SJCRH30 (cell line): ENCODE measurements around the gene GNS. TPM values are rescaled to one million over a fixed set of nuclear protein-coding genes. Genes with fewer than 3 reads are reported as not detected.
A peak's percentile ranks its signal among the peaks of the same experiment; 100 is the strongest.
"Not testable (repeated sequence)": the region's sequence is repeated elsewhere in the genome, so short reads cannot be mapped to it uniquely, and the experiment has no call there.

Experiments
- DNase-seq, 2 experiments: peaks; one replicate each; pipeline ENCODE4 v3.0.0-alpha.2; 2015 to 2020
- H3K27ac ChIP-seq: fragments of 250-450 bp; sonication (Bioruptor Pico); 2 replicates; pipeline ENCODE4 v1.5.1; 2020; ENCODE audit warnings: mild to moderate bottlenecking, moderate library complexity
- H3K27me3 ChIP-seq: fragments of 250-450 bp; sonication (Bioruptor Pico); 2 replicates; pipeline ENCODE4 v1.5.1; 2020; ENCODE audit warnings: mild to moderate bottlenecking, moderate library complexity
- H3K36me3 ChIP-seq: fragments of 250-450 bp; sonication (Bioruptor Pico); 2 replicates; pipeline ENCODE4 v1.5.1; 2020; ENCODE audit warnings: mild to moderate bottlenecking, moderate library complexity
- H3K4me1 ChIP-seq: fragments of 250-450 bp; sonication (Bioruptor Pico); 2 replicates; pipeline ENCODE4 v1.5.1; 2020; ENCODE audit warnings: mild to moderate bottlenecking, moderate library complexity
- H3K4me3 ChIP-seq: fragments of 250-450 bp; sonication (Bioruptor Pico); 2 replicates; pipeline ENCODE4 v1.5.1; 2020; ENCODE audit warnings: mild to moderate bottlenecking, moderate library complexity
- H3K9me3 ChIP-seq: fragments of 250-450 bp; sonication (Bioruptor Pico); replicated peaks from 2 replicates; pipeline ENCODE4 v1.5.1; 2020; ENCODE audit warnings: mild to moderate bottlenecking, moderate library complexity
- total RNA-seq: library from RNA; depleted of rRNA; stranded (reverse); fragments of >200 nt; shearing (Covaris generic); gene quantifications from 2 replicates; pipeline ENCODE4 v1.2.3, GENCODE V29; 2014

The GNS gene
- total RNA-seq, 1 experiment from 2014 or later = 56.6 TPM

GRCh38 chr12:64707926-64708325 lies 51.3 kb downstream of the GNS start:
- no peak for DNase-seq
- H3K36me3 ChIP-seq = no peaks in the 10 kb centered on the region
- H3K9me3 ChIP-seq = no peaks in the 10 kb centered on the region
- H3K4me3 ChIP-seq = no peak overlapping the region
- no peaks in the 10 kb centered on the region for H3K27me3 ChIP-seq
- peaks cover 14% of the 10 kb centered on the region for H3K4me1 ChIP-seq
- peak overlapping the region; percentile 68; the same call in 1 of the 2 replicates for H3K27ac ChIP-seq

- Histone ChIP-seq H3K4me1 (peaks cover 14% of the 10 kb centered on the region), H3K4me3 (peak overlapping the region; percentile 2; the same call in 1 of the 2 replicates), H3K27me3 (no peaks in the 10 kb centered on the region), H3K27ac (peak overlapping the region; percentile 68), H3K9me3 (no peaks in the 10 kb centered on the region), H3K36me3 (no peaks in the 10 kb centered on the region)
- DNase-seq = peak; percentile 22 to 50
Measured at GRCh38 chr12:64707362-64707761, 51.8 kb downstream of the GNS start.

- Histone ChIP-seq H3K27ac (peak overlapping the region; percentile 68), H3K9me3 (no peaks in the 10 kb centered on the region), H3K36me3 (no peaks in the 10 kb centered on the region), H3K27me3 (no peaks in the 10 kb centered on the region), H3K4me3 (peak overlapping the region; percentile 2; the same call in 1 of the 2 replicates), H3K4me1 (peaks cover 14% of the 10 kb centered on the region)
- peak; percentile 77 to 87 for DNase-seq
Measured at GRCh38 chr12:64706857-64707256, 52.3 kb downstream of the GNS start.

DNA sequence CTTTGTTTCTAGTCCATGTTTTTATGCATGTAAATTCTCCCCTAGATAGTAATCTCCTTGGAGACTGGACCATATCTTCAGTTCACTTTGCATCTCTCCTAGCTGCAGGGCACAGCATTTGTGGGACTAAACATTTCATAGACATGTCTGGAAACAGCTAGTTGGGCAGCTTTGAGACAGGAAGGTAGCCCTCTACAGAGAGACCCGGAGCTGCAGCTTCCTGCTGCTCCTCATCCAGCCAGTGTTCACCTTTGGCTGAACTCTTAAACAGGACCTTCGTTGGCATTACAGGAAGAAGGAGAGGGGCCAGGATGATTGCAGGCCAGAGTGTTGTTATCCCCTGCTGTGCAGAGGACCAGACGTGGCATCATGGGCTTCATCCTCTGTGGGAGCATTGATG lies 52.9 kb downstream of the GNS start:
- no peaks in the 10 kb centered on the region for H3K9me3 ChIP-seq
- H3K4me3 ChIP-seq = no peak overlapping the region
- H3K4me1 ChIP-seq = peaks cover 14% of the 10 kb centered on the region
- peak in 1 of 2 experiments; percentile 7 for DNase-seq
- H3K27me3 ChIP-seq = no peaks in the 10 kb centered on the region
- H3K36me3 ChIP-seq = no peaks in the 10 kb centered on the region
- peak overlapping the region; percentile 68 for H3K27ac ChIP-seq

DNA sequence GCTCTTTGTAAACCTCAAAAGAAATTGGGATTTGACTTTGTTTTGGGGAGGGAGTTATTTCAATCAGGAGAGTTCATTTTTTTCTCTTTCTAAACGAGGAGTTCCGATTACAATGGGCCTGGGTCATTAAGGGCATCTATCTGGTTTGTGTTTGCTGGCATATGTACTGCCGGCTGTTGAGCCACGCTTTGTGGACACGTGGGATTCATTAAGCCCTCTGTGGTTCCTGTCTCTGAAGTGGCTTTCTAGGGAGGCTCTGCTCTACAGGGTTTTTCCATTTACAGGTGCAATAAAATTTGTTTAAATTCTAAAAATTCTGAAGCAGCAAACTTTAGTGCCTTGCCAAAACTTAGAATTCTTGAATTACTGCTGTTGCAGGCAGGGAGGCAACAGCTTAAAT lies 57.9 kb downstream of the GNS start:
- no peaks in the 10 kb centered on the region for H3K9me3 ChIP-seq
- no peak overlapping the region for H3K4me3 ChIP-seq
- no peak overlapping the region for H3K27ac ChIP-seq
- H3K27me3 ChIP-seq = no peaks in the 10 kb centered on the region
- peaks cover 4% of the 10 kb centered on the region for H3K36me3 ChIP-seq
- peaks cover 2% of the 10 kb centered on the region for H3K4me1 ChIP-seq
- DNase-seq = no peak

DNA sequence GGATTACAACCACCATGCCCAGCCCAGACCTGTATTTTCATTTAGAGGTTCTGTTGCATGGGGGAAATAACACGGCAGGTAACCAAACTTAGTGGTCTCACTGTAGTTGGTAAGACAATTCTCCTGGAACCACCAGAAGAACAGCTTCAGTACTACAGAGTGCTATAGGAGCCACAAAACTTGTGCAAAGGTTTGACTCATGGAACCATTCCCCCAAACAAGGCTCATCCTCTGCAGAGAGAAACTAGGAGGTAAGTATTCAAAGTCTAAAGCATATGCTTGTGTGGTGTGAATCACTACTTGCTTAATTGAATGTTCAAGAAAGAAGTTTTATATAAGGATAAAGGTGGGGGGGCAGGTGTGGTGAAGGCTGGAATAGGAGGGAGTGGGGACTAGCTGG lies 58.7 kb downstream of the GNS start:
- no peaks in the 10 kb centered on the region for H3K9me3 ChIP-seq
- H3K27me3 ChIP-seq = no peaks in the 10 kb centered on the region
- peaks cover 4% of the 10 kb centered on the region for H3K36me3 ChIP-seq
- no peak overlapping the region for H3K4me3 ChIP-seq
- DNase-seq = no peak
- no peak overlapping the region for H3K27ac ChIP-seq
- H3K4me1 ChIP-seq = no peaks in the 10 kb centered on the region

DNA sequence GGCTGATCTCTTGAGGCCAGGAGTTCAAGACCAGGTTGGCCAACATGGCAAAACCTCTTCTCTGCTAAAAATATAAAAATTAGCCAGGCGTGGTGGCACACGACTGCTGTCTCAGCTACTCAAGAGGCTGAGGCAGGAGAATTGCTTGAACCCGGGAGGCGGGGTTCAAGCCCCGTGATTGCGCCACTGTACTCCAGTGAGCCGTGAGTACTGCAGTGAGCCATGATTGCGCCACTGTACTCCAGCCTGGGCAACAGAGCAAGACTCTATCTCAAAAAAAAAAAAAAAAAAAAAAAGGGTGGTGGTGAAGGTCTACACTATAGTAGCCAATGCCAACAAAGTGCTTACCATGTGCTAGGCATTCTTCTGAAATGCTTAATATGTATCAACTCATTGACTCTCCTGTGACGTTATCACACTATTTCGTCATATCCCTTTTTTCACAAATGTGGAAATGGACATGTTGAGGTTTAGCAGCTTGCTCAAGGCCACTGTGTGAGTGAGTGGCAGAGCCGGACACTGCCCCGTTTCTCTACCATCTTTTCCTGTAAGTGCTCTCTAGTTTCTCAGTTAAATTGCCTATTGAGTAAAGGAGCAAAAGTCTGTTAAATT lies 59.6 kb downstream of the GNS start:
- no peaks in the 10 kb centered on the region for H3K4me1 ChIP-seq
- H3K36me3 ChIP-seq = peaks cover 6% of the 10 kb centered on the region
- no peaks in the 10 kb centered on the region for H3K27me3 ChIP-seq
- DNase-seq = no peak
- no peak overlapping the region for H3K27ac ChIP-seq
- no peaks in the 10 kb centered on the region for H3K9me3 ChIP-seq
- H3K4me3 ChIP-seq = no peak overlapping the region

GRCh38 chr12:64696080-64696741 lies 63.0 kb downstream of the GNS start:
- DNase-seq = peak in 1 of 2 experiments; percentile 34
- H3K27ac ChIP-seq = no peak overlapping the region
- H3K36me3 ChIP-seq = peaks cover 13% of the 10 kb centered on the region
- H3K4me1 ChIP-seq = peaks cover 12% of the 10 kb centered on the region
- no peak overlapping the region for H3K4me3 ChIP-seq
- no peaks in the 10 kb centered on the region for H3K27me3 ChIP-seq
- no peaks in the 10 kb centered on the region for H3K9me3 ChIP-seq

DNA sequence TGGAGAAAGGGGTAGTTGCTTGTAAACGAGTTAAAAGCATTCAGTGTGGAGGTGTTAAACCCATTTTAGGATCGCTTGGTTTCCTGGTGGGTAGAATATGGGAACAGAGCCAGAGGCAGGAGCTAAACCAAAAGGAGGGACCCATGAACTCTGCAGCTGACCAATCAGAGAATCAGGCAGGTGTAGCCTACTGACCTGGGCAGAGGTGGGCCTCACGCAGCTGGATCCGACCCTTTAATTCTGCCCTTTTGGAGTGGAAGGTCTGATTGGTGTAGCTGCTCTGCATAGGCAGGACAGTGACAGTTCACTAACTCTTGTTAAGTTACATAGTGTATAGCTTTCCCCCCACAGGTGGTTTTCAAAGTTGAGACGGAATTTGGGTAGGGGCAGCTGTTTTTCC lies 63.7 kb downstream of the GNS start:
- Histone ChIP-seq H3K9me3 (no peaks in the 10 kb centered on the region), H3K4me3 (no peak overlapping the region), H3K4me1 (peaks cover 16% of the 10 kb centered on the region), H3K27ac (no peak overlapping the region), H3K27me3 (no peaks in the 10 kb centered on the region), H3K36me3 (peaks cover 13% of the 10 kb centered on the region)
- no peak for DNase-seq

DNA sequence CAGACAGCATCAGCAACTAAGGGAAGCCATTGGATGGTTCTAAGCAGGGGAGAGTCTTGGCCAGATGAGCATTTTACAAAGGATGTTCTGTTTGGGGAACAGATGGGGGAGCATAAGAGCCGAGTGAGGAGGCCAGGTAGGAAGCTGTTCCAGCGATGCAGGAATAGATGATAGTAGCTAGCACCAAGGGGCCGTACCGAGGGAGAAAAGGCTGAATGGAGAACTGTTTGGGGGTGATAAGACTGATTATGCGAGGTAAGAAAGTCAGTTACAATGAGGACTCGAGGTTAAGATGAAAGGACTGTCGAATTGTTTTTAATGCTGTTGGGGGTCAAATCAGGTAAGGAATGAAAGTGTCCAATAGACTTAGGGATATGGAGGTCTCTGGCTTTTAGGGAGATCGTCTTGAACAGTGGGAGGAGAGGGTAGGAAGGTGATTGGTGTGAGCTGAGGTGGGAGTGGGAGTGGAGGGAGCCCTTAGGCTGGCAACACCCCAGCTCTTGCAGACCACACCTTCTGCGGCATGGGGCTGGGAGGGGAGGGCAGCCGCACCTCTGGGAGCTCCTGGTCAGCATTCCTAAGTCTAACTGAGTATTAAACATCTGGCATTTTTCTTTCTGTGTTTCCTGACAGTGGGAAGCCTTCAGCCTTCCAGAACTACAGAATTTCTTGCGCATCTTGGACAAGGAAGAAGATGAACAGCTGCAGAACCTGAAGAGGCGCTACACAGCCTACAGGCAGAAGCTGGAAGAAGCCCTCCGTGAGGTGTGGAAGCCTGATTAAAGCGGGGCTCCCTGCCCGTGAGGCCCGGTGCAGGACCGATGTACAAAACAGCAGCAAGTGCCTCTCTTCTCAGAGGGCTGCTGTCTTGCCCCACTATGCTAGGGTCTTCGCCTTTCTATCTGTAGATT lies 64.8 kb downstream of the GNS start:
- H3K36me3 ChIP-seq = peaks cover 13% of the 10 kb centered on the region
- DNase-seq = no peak
- no peak overlapping the region for H3K4me3 ChIP-seq

GRCh38 chr12:64691795-64692583 lies 67.2 kb downstream of the GNS start:
- Histone ChIP-seq H3K4me1 (peaks cover 22% of the 10 kb centered on the region), H3K27ac (peak overlapping the region; percentile 6), H3K9me3 (no peaks in the 10 kb centered on the region), H3K4me3 (no peak overlapping the region), H3K27me3 (no peaks in the 10 kb centered on the region), H3K36me3 (peaks cover 19% of the 10 kb centered on the region)
- peak; percentile 35 to 77 for DNase-seq

More for the DNA sequence above, 64.8 kb downstream of the GNS start:
- Histone ChIP-seq H3K27me3 (no peaks in the 10 kb centered on the region), H3K4me1 (peaks cover 16% of the 10 kb centered on the region), H3K9me3 (no peaks in the 10 kb centered on the region), H3K27ac (no peak overlapping the region)

DNA sequence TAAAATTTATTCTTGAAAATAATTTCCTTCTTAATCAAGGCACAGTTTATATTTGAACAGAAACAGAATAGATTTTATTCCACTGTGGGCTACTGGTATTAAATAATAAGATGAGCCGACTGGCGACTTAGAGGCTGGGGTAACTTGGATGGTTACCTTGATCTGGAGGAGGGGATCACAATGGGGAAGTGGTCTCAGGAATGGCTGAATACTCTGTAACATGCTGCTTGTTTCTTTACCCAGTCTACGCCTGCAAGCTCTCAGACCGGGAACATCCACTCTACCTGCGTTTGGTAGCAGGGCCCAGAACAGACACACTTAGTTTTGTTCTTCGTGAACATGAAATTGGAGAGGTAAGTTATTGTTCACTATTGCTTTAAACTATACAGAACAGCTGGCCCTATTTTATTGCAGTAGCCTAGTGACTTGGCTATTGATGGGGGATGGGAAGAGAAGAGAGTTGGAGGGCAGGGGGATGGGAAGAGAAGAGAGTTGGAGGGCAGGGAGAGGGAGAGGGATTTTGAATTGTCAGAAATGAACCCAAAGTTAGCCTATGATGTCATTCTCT lies 67.9 kb downstream of the GNS start:
- H3K9me3 ChIP-seq = no peaks in the 10 kb centered on the region
- no peaks in the 10 kb centered on the region for H3K27me3 ChIP-seq
- peak; percentile 35 to 75 for DNase-seq
- peaks cover 19% of the 10 kb centered on the region for H3K36me3 ChIP-seq
- H3K4me1 ChIP-seq = peaks cover 22% of the 10 kb centered on the region
- H3K4me3 ChIP-seq = no peak overlapping the region
- H3K27ac ChIP-seq = peak overlapping the region; percentile 6

DNA sequence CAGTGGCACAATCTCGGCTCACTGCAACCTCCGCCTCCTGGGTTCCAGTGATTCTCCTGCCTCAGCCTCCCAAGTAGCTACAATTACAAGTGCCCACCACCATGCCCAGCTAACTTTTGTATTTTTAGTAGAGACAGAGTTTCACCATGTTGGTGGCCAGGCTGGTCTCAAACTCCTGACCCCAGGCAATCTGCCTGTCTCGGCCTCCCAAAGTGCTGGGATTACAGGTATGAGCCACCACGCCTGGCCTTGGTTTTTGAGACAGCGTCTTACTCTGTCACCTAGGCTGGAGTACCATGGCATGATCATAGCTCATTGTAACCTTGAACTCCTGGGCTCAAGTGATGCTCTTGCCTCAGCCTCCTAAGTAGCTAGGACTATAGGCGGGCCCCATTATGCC lies 69.0 kb downstream of the GNS start:
- peaks cover 20% of the 10 kb centered on the region for H3K36me3 ChIP-seq
- not testable (repeated sequence) for H3K4me3 ChIP-seq, H3K9me3 ChIP-seq, H3K27ac ChIP-seq, H3K27me3 ChIP-seq, DNase-seq
- peaks cover 22% of the 10 kb centered on the region for H3K4me1 ChIP-seq

GRCh38 chr12:64688715-64689114 lies 70.5 kb downstream of the GNS start:
- Histone ChIP-seq H3K4me3 (no peak overlapping the region), H3K27ac (no peak overlapping the region), H3K4me1 (peaks cover 22% of the 10 kb centered on the region), H3K27me3 (no peaks in the 10 kb centered on the region), H3K36me3 (peaks cover 22% of the 10 kb centered on the region), H3K9me3 (no peaks in the 10 kb centered on the region)
- DNase-seq = no peak
